Hepatocyte (in vitro differentiated cells): ENCODE data around the gene STXBP6.

Source experiments
- EZH2 ChIP-seq: fragments of 200-600 bp; sonication (generic); IDR thresholded peaks from 2 replicates; pipeline ENCODE4 v1.6.1; 2016; ENCODE audit warnings: antibody characterized with exemption, mild to moderate bottlenecking, borderline replicate concordance
- EZH2phosphoT487 ChIP-seq: fragments of 200-600 bp; sonication (generic); IDR thresholded peaks from one replicate; pipeline ENCODE4 v1.6.1; 2018; ENCODE audit warnings: antibody characterized with exemption, mild to moderate bottlenecking, low read depth, moderate library complexity; ENCODE audit not compliant: unreplicated experiment, severe bottlenecking
- TF ChIP-seq, protein P1 (sequence below): fragments of 200-600 bp; sonication (generic); IDR thresholded peaks from 2 replicates; pipeline ENCODE4 v1.5.1; 2016; ENCODE audit warnings: antibody characterized with exemption, mild to moderate bottlenecking; ENCODE audit not compliant: poor library complexity

DNA sequence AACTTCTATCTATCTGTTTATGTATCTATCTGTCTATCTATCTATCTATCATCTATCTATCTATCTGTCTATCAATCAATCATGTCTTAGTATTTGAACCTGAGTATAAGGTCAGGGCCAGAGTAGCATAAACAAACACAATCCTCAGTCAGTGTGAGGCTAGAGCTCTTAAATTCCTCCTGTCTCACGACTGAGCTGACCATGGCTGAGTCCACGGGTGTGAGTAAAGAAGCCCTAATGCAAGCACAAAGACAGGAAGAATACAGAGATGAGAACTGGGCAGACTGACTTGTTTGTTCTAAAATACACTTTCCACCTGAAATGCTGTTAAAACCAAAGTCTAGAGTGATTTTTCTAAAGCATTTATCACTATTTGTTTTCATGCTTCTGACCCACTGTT is 47.2 kb upstream of the STXBP6 start:
- TF ChIP-seq, protein P1, sequence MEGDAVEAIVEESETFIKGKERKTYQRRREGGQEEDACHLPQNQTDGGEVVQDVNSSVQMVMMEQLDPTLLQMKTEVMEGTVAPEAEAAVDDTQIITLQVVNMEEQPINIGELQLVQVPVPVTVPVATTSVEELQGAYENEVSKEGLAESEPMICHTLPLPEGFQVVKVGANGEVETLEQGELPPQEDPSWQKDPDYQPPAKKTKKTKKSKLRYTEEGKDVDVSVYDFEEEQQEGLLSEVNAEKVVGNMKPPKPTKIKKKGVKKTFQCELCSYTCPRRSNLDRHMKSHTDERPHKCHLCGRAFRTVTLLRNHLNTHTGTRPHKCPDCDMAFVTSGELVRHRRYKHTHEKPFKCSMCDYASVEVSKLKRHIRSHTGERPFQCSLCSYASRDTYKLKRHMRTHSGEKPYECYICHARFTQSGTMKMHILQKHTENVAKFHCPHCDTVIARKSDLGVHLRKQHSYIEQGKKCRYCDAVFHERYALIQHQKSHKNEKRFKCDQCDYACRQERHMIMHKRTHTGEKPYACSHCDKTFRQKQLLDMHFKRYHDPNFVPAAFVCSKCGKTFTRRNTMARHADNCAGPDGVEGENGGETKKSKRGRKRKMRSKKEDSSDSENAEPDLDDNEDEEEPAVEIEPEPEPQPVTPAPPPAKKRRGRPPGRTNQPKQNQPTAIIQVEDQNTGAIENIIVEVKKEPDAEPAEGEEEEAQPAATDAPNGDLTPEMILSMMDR: no peak
- TF ChIP-seq EZH2 (no peak), EZH2phosphoT487 (no peak)
